LHCN-M2 (cell line): Measurements from ENCODE around the gene CAPN9. TPM values are rescaled to one million over a fixed set of nuclear protein-coding genes. Genes with fewer than 3 reads are reported as not detected.
A peak's percentile ranks its signal among the peaks of the same experiment; 100 is the strongest.

Experiments
- DNase-seq: peaks from one replicate; pipeline ENCODE4 v3.0.0-alpha.2; 2012; ENCODE audit warnings: low read depth
- total RNA-seq: library from RNA; depleted of rRNA; stranded (reverse); fragments of >200 nt; gene quantifications from 2 replicates; pipeline ENCODE4 v1.2.3, GENCODE V29; 2014

The CAPN9 gene
- total RNA-seq, 1 experiment from 2014 or later, result not detected

- DNase-seq, result no peak
Observed at GRCh38 chr1:230745071-230745470, 2.1 kb upstream of the CAPN9 start.

DNA sequence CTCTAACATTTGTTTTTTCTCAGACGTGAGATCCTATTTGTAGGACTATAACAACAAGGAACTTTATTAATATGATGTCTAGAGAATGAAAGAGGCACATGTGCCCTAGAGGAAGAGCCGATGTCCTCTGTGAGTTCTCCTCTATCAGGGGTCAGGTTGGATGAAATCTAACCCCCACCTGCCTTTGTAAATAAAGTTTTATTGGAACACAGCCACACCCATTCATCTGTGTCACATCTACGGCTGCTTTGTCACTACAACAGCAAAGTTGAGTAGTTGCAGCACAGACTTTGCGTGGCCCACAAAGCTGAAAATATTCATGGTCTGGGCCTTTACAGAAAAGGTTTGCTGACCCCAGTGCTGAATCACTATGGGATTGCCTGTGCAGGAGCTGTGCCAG is 571 bp upstream of the CAPN9 start:
- no peak for DNase-seq

GRCh38 chr1:230747890-230748800 is 957 bp downstream of the CAPN9 start:
- no peak for DNase-seq

DNA sequence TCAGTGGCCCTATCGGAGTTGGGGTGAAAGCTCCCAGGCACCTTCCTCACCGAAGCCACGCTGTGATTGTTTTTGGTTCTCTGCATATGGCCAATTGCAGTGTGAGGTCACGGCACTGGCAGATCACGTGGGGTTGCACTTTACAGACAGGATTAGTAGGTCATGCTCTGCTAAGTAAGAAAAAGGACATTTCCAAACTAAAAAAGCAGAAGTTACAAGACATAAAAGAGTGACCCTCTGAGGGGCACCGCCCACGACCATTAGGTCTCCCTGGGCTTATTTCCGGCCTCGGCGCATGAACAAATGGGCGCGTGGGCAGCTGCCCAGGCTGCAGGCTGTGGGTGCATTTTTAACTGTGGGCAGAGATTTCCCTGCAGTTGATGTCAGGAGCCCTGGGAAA is 2.0 kb downstream of the CAPN9 start:
- DNase-seq, result no peak

DNA sequence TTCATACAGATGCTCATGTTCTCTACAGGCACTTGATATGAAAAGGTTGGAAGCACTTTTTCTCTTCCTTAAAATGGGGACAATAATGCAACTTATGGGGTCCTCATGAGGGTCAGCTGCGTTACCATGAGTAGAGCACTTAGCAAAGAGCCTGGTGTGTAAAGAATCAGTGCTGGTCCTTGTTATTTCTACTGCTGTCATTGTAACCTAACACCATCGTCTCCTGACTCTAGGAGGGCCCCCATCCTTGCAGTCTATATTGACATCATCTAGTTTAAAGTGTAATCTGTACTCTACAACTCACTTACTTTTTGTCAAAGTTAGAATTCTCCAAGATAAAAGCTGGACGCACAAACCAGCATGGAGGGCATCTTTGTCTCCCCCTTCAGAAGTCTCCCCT is 2.4 kb downstream of the CAPN9 start:
- DNase-seq, result no peak

DNA sequence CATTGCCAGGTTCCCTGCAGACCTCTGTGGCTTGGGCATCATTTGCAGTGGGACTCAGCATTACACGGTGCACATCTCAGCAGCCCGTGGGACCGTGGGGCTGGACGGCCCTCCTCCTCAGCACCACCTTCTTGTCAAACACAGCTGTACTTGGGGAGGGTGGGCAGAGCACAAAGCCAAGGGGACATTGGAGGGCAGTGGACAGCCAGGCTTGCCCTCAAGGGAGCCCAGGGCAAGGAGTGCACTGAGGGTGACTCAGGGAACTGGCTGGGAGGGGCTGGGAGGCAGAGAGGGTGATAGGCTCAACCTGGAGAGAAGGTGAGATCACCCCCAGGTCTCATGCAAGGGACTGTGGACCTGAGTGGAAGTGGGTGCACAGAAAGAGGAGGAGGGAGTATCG is 3.4 kb downstream of the CAPN9 start:
- no peak for DNase-seq

GRCh38 chr1:230750986-230751625 is 3.9 kb downstream of the CAPN9 start:
- DNase-seq, result no peak

DNA sequence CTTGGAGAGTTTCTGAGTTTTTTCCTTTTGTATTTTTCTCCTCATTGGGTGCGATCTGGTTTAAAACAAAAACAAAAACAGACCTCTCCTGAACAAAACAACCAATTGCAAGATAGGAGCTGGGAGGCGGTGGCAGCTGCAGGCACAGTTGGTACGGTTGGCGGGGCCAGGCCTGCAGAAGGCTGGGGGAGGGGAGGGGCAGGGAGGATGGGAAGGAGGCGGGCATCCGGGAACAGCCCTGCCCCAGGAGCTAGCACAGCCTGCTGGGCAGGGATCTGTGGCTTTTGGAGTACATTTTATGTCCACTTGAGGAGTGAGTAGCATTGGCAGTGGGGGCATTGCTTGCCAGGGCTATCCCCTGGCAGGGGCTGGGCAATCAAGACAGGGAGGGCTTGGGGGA is 5.2 kb downstream of the CAPN9 start:
- DNase-seq, result peak; percentile 46

DNA sequence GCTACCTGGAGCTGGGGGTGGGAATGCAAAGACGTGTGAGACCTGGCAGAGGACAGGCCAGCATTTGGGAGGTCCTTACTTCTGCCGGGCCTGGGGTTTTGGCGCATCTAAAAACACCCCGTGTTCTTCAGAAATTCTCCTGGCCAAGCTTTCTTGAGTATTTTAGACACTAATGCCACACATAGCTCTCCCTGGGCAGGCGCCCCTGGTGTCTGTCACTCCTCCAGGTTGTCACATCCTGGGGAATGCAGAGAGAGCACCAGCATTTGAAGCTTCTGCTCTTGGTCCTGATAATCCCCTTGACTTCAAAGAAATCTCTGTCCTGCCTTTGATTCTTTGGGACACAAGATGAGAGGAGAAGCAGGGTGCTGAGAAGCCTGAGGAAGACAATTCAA is 6.0 kb downstream of the CAPN9 start:
- no peak for DNase-seq

DNA sequence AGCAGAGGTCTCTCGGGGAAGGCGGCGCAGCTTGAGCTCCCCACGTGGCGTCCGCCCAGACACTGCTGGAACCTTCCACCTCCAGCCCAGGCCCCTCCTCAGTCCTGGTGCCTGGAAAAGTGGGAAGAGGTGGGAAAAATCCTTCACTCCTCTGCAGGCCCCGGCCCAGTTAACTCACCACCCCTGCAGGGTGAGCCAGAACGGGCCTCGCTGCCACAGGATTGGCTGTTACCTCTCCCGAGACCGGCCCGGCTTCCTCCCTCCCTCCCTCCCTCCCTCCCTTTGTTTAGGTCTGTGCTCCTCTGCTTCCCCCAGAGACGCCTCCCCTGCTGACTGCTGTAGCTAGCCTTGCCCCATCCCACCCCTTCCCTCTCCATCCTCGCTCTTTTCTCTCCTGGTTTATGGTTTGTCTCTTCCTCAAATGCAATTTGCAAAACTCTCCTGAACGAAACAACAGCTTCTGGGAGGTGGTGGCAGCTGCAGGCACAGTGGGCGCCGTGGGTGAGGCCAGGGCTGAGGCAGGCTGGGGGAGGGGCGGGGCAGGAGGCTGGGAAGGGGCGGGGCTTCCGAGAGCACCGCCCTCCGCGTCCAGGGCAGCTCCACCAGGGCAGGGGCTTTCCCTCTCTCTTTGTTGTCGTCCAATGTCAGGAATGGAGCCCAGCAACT is 6.5 kb downstream of the CAPN9 start:
- no peak for DNase-seq

GRCh38 chr1:230754796-230755195 is 7.6 kb downstream of the CAPN9 start:
- DNase-seq, result peak; percentile 73

GRCh38 chr1:230757856-230758708 is 10.9 kb downstream of the CAPN9 start:
- DNase-seq, result no peak

DNA sequence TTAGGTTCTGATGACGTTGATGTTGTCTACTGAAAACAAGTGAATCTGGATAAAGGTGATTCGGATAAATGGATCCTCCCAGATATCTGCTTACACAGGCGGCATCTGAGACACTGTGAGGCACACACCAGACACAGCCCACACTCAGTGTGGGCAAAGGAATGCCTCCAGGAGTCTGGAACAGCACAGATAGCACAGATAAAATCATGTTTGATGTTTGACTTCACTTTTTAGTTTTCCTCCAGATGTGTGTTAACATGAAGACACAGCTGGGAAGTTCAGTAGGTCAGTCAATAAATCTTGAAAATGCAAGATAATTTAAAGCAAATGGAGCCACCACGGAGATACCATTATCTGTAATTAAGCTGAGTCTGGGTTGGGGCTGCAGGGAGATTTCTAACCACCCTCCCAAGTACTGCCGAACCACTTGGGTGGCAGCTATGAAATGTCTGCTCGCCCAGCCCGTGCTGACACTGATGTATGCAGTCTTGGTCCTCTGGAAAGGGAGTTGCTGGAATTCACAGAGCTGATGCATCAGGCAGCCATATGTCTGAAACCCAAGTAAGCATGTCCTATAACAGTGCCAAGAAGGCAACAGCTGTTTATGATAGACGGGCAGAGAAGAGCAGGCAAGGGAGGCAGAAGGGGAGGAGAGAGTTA is 11.7 kb downstream of the CAPN9 start:
- DNase-seq, result peak; percentile 19

DNA sequence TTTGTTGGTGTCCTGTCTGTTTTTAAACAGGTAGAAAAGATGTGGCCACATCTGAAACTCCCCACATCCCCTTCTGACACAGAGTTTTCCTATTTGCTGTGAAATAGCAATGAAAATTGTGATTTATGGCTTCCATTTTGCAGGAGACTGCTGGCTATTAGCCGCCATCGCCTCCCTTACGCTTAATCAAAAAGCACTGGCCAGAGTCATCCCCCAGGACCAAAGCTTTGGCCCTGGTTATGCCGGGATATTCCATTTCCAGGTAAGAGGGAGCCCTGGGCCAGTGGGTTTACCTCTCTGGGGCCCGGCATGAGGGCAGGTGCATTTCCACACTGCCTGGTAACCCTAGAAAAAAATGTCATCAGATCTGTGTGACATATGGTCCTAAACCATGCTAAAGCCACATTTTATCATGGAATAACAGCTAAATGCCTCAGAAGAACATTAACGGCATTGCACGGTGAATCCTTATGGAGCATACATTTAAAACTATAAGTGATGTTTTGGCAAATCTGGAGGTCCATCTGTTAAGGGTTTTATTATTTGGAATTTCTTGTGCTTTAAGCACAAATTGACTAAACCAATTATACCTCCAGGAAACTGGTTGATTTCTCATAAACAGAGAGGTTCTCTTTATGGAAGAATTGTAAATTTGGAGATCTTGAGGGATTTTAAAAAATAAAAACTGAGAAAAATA is 12.3 kb downstream of the CAPN9 start:
- no peak for DNase-seq

- no peak for DNase-seq
Observed at GRCh38 chr1:230760360-230760827, 13.2 kb downstream of the CAPN9 start.

- DNase-seq, result no peak
Observed at GRCh38 chr1:230761443-230762167, 14.4 kb downstream of the CAPN9 start.

- no peak for DNase-seq
Observed at GRCh38 chr1:230763927-230764591, 16.9 kb downstream of the CAPN9 start.

- no peak for DNase-seq
Observed at GRCh38 chr1:230766318-230766717, 19.1 kb downstream of the CAPN9 start.
